NCI-H1105 treated with DMSO at 0.1 percent for 48 hours (cell line): ENCODE measurements around the gene NKX2-2.

Source experiments
- DNase-seq: peaks from one replicate; lab custom pipeline; 2025; lab: John Stamatoyannopoulos, UW

The NKX2-2 gene

DNA sequence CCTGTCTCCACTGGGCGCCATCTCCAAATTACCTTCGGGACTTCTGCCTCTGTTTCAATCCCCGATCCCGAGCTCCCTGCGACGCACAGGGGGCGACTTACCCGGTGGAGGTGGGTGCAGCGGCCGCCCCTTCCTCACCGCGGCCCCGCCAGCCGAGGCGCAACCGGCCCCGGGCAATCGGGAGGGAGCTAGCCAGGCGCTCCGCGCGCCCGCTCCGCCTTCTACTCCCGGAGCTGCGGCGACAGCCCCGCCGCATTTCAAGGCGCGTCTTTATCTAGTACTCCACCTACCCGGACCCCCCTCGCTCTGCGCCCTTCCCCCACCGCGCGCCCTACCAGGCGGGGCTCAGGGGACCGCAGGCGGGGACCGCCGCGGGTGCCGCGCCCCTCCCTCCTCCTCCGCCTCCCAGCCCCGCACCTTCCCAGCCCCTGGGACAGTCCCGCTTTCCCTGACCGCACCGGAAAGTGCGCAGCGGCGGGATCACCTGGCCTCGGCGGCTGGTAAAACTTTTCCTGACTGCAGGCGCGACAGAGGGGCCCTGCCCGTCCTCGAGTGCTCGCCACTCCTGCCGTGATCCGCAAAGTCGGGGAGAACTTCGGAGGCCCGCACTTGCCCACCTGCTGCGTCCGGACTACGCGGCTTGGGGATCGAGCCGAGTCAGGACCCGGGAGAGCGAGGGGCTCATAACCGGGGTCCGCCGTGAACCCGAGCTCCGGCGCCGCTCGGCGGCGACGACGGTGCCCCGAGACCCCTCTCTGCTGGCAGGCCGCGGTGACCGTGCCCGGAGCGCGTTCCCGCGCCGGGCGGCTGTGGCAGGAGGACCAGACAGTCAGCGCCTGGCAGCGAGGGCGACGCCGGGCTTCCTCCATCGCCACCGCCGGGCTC lies 8.0 kb upstream of the NKX2-2 start:
- peak; percentile 54 for DNase-seq

DNA sequence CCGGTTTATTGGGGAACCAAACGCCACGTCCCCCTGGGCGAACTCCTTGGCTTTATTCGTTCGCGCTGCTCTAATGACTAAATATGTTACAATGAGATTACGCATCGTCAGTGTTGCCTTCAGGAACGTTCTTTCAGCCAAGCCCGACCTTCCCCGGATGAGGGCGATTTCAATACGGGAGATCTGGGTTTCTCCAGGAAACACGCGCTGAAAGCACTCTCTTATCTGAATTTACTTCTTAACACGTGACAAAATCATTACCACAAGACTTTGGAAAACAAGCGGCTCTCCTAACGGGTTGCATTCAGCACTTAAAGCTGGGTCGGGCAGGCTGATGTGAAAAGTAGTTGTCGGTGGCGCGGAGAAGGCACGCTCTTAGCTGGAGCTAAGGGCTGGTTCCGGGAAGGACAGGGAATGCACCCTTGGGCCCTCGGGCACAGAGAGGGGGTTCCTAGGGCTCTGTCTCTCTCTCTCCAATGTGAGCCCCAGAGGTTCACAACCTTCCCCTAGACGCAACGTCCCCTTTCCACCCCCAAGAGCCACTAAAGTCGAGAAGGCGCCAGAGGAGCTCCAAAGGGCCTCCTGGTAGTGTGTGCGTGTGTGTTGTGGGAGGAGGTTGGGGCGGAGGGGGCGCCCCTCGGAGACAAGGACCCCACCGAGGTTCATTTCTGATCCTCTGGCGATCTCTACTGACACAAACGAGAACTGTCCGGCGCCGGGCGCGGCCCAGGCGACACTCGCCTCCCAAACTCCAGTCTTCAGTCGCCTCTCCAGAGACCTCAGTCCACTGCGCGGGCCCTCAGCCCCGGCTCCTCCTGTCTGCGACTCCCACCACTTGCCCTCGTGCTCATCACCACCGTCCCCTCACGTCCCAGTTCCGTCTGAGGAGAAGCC lies 7.1 kb upstream of the NKX2-2 start:
- DNase-seq = peak; percentile 71

DNA sequence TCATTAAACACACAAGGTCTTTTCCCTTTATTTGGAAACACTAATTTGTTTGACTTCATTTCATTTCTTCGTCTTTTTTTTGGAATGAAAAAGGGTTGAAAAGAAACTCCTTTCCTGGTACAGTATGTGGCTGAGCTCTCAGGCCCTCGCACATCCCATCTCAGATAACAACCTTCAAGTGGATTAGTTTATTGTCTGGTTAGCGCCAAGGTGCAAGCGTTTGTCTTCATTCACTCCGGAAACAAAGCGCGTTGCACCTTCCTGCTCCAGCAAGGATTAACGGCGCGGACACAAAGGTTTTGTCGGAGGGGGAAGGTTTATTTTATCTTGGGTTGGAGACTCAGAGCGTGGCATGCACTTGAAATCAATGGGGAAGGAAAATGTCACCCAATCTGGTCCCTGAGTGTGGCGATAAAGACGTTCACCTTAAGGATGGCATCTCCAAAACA lies 5.3 kb upstream of the NKX2-2 start:
- DNase-seq = peak; percentile 81

DNA sequence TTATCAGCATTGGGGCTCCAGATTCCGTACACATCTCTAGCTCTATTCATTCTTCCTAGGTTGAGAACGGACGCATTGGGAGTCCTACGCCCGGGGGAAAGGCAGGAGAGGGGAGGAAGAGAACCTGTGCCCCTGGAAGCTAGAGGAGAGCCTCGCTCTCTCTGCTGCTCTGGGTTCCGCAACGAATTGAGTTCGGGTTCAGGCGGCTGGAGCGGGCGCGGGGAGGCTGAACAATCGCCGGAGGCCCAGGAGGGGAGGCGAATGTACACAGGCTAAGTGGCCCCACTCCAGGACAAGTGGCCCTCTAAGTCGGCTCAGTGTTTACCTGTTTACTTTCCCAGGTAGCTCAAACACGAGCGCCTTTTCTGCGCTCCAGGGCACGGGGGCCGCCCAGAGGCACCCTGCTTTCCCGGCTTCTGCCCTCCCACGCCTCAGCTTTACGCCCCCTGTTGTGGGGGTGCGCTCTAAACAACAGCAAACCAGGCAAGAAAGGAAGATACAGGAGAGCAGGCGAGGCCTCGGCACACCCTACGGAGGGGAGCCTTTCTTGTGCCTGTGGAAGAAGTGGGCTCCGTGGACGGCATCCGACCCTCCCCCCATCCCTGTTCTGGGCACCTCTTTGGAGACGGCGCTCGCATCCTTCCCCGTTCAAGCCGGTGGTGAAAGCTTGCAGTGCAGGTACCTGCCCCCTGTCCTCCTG lies 4.6 kb upstream of the NKX2-2 start:
- DNase-seq = peak; percentile 60

DNA sequence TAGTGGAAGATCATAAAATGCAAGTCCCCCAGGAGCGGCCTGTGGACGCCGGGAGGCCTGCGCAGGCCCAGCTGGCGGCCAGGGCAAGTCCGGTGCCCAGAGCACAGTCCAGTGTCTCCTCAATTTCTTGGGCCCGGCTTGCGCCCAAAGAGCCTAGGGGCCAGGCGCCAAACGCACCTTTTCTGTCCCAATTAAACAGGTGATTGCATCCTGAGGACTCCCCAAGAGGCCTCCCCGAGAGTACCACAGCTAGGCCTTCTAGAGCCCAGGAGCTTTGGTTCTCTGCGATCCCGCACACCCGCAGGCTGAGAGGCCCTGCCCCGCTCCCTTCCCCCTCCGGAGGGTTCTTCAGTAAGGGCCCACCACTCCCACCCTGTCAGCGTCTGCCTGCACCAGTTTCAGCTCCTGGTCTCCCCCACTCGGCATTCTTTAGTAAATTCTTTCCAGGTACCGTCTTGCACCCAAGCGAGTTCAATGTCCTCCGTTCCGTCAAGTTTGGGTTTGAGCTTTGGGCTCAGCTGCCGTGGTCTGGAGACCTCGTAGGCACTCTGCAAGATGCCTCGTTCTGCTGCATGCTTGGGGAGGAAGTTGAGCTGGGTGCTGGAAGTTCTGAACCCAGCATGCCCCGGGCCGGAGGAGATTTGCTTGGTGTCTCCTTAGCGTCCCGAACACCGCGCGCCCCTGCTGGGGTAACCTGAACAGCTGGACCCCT lies 3.9 kb upstream of the NKX2-2 start:
- DNase-seq = no peak

DNA sequence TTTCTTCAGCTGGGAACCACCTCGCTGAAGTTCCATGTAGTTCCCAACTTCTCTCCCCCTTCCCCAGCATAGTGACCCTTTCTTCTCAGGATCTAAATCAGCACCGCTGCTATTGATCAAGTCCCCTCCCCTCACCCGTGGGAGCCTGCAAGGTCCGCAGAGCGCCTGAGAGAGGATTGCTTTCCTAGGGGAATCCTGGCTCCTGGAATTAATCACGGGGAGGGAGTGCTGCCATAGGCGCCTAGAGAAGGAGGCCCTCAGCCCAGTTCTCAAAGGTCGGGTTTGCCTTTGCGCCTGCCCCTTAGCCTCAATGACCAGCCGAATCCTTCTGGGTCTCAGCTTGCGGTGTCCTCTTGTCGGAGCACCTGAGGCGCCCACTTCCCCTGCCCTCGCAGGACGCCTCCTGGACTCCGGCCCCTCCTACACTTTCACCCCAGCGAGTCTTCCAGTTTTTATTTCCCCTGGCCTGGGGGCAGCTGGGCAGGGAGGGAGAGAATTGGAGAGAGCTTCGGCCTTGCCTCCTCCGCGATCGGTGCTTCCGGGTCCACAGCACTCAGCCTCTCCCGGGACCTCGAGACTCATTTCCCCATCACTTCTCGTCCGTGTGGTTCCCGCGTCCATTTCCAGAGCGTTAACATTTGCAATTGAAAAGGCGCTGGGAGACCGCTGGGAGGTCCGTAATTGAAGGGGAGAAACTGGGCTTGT lies 3.1 kb upstream of the NKX2-2 start:
- no peak for DNase-seq

DNA sequence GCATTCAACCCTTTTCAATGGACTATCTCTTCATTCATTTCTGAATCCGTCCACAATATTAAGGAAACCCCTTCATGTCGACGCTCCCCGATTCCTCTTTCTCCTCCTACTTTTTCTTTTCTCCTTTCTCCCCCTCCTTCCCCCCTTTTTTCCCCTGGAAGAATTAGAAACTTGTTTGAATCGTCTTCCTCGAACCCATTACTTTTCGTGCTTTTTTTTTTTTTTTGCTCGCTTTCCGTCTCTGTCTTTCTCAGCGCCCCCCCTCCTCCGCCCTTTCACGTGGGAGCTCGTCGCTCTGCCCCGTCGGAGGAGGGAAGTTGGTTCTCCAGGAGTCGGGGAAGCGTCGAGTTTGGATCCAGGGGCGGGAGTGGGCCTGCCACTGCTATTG lies 2.3 kb upstream of the NKX2-2 start:
- no peak for DNase-seq

DNA sequence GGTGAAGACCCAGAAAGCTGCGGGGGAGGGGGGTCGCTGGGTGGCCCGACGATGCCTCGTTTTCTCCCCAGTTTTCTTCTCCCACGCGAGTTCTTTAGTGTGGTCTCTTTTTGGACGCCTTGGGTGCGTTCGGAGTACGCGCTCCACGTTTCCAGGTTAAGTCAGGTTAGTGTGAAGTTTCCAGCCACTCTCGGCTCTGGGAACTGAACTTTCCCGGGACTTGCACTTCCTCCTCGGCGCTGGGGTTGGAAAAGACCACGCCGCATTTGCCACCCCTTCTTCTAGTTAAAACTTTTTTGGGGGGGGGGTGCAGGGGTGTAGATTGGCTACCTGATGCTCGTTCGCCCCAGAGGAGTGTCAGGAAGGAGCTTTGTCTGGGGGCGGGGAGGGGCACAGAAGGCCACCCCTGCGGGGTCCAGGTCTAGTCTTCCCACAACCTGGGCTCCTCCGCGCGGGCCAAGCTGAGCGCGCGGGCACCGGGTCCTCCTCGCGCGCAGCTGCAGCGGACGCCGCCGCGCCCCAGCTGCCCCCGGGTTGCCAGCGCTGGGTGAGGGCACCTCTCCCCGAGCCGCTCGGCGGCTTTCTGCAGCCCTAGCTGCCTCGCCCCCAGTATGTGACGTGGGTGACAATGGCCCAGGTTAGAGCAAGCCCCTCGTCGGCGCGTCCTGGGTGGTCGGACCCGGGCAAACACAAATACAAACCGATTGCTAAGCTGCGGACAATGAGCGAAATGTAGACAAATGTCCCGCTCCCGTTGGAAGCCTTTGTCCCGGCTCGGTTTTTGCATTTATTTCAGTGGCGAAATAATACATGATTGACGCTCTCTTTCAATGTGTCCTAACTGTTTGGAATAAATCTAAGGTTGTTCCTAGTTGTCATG lies 1.7 kb upstream of the NKX2-2 start:
- DNase-seq = no peak

DNA sequence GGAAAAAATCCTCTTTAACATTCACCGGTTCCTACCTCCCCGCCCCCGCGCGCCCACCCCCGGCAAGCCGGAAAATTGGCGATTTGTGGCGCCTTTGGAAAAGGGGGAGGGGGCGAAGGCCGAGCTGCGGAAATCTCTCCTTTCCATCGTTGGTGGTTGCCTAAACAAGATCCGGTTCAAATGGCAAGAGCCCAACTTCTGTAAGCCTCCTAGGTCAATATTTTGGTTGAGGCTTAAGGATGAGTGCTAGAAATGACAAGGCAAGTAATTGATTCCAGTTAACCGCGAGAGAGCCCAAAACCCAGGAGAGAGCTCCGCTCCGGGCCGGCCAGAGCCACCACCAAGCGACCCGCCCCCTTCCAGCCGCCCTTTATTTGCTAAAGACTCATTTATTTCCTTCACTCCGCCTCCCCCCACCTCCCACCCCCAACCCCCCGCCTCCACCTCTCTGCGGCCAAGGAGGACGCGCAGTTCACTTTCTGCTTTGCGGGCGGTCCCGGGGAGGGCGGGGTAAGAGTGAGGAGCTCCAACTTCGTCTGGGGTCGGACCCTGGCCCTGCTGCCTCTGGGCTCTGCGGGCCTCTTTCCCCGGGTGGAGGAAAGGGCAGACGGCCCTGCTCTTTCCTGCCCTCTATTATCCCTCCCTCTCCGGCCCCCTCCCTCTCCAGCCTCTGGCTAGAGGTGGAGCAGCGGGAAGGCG lies 838 bp upstream of the NKX2-2 start:
- no peak for DNase-seq

DNA sequence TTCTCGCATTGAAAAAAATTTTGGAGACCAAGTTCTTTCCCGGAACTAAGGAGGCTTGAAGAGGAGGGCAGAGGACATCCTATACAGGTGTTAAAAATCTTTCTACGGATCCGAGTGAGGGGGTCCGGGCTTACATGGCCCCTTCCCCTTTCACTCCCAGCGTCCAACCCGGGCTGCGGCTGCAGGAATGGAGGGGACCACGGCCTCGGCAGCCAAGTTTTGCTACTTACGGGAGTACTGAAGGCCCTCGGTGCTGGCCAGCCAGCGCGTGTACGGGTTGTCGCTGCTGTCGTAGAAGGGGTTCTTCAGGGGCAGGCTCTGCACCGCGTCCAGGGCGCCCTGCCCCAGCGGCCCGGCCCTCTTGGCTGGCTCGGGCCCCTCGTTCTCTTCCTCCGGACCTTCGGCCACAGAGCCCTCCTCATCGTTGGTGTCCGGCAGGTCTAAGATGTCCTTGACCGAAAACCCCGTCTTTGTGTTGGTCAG lies 642 bp downstream of the NKX2-2 start:
- DNase-seq = no peak

DNA sequence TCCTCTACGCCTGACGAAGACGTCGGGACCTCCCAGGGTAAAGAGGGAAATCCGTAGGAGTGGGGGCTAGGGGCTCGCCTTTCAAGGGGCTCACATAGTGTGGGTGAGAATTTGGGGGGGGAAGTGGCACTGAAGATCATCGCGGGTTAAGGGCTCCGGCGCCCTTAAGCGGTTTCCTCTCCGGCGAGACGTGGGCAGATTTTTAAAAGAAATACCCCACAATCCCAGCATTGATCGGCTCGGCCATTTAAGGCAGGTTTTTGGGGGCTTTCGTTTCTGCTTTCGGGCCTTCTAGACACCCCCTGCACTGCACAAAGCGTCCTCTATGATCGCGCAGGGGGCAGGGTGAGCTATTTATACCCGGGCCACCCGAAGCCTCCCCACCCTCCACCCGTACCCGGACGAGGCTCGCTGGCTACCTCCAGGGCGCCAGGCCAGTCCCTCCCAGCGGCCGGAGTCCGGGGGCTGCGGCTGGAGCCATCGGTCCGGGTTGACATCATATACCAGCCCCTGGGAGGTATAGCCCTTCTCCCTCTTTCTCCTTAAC lies 1.2 kb downstream of the NKX2-2 start:
- no peak for DNase-seq

DNA sequence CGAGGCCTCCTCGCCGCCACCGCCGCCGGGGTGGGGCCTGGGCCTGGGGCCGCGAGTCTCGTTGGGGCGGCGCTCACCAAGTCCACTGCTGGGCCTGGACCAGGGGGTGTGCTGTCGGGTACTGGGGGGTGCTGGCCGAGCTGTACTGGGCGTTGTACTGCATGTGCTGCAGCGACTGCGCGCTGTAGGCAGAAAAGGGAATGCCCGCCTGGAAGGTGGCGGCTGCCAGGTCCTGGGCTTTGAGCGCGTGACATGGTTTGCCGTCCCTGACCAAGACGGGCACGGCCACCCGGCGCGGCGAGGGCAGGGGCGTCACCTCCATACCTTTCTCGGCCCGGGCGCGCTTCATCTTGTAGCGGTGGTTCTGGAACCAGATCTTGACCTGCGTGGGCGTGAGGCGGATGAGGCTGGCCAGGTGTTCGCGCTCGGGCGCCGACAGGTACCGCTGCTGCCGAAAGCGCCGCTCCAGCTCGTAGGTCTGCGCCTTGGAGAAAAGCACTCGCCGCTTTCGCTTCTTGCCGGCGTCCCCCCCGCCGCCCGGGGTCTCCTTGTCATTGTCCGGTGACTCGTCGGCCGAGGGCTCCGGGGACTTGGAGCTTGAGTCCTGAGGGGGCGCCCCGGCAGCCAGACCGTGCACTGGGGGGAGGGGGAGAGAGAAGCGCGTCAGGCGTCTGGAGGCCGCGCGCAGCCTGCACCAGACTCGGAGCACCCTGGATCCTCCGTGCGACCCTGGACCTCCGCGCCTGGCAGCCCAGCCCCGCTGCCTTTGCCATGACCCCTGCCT lies 1.8 kb downstream of the NKX2-2 start:
- DNase-seq = no peak

DNA sequence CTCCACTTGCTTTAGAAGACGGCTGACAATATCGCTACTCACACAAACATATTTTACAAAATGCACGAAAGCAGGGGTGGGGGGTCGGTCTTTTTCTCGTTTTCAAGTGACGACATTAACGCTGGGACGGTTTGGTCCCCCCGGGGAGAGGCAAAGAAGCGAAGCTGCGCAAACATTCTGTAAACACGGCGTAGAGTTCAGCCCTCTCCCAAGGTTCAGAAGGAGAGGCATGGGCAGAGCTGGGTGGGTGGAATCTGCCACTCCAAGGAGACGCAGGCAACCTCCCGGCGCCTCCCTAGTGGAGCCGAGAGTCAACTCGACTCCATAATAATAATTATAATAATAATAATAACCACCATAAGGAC lies 2.4 kb downstream of the NKX2-2 start:
- no peak for DNase-seq

DNA sequence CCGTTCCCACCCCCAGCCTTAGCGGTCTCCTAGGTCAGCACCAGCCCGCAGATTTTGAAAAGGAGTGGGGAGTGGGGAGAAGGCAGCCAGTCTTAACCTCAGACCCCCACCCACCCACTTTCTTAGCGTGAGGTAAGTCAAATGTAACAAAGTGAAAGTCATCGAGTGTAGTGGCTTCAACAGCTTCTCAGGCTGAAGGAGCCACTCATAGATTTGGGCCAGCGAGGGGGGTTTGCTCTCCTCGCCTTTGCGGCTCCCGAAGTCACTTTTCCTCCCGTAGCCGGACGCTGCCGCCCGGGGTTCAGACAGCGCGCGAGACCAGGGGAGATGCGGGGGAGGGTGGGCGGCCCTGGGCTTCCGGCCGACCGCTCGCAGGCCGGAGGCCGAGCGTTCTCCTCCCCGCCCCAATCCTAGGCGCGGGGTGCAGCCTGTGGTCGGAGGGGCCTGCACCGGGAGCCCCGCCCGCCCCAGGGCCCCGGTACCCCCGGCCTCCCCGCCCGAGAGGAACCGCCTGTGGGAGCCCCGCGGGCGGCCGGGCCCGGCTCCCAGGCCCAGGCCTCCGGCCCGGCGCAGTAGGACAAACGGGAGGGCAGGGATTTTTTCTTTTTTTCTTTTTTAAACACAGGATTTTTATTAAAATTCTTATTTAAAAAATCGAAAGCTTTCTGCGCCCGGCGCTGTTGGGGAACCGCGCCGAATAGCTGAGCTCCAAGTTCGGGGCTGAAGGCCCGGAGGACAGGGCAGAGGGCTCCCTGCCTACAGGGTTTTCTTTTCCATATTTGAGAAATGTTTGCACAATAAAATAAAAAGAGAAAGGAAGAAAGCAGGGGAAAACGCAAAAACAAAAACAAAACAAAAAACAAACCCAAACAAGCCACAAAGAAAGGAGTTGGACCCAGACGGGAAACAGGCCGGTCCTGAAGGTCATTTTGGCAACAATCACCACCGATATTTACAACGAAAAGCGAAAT lies 3.2 kb downstream of the NKX2-2 start:
- DNase-seq = no peak

DNA sequence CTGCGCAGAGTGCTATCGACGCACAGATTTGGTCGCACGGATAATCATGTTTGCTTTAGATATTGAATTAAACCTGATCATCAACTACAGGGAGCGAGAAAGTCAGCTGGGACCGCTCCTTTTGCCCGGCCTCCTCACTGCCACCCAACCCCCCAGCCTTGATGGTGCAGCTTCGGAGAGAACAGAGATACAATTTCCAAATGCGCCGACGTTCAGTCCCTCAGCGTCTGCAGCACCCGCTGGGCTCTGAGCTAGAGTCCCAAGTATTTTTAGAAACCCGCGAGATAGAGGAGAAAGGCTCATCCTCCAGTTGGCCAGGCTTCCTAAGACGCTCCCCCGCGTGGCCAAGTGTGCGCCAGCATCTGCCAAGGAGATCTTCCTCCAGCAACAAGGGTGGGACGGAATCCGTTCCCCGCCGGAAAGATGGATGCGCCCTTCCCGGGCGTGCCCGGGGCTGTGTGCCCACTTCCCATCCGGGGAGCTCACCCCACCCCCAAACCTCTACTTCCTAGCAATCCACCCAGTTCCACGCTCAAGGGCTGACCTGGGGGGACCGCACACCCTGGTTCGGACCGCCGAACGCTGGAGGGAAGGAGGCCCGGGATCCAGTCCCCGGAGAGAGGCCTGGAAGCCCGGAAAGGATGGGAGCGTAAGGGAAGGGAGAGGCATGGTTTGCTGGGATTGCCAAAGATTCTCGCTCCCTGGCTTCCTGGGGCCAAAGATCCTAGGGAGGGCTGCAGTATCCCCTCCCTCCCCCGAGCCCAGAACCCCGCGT lies 4.1 kb downstream of the NKX2-2 start:
- no peak for DNase-seq

DNA sequence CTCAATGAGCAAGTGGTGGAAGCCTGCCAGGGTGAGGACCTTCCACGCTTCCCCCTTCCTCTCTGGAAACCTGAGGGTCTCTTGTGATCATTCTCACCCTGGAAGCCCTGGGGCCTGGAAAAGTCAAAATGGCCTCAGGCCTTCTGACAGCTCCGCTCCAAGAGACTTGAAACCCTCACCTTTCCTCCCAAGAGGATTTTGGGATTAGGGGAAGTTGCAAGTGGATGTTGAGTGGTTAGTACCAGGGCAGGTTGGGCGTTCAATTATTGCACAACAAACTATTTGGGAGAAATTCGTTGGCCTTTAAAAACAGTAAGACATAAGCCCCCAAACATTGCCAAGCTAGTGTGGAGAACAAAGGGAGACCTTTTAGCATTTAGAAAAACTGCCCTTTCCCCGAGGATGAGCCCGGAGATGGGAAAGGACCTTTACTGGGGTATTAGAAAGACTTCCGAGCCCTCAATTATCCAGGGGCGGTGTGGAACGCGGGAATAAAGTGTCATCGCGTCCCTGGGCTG lies 4.7 kb downstream of the NKX2-2 start:
- DNase-seq = no peak
